IPS-18a (cell line): ENCODE results near the gene NPM3.
A peak's percentile ranks its signal among the peaks of the same experiment; 100 is the strongest.
"Not testable (repeated sequence)": the region's sequence is repeated elsewhere in the genome, so short reads cannot be mapped to it uniquely, and the experiment has no call there.

Source experiments
- H3K27ac ChIP-seq: one replicate; pipeline ENCODE4 v1.5.1; 2013; ENCODE audit warnings: low read length
- H3K27me3 ChIP-seq: one replicate; pipeline ENCODE4 v1.6.1; 2013; ENCODE audit warnings: mild to moderate bottlenecking, low read length; ENCODE audit not compliant: control insufficient read depth, insufficient read depth
- H3K36me3 ChIP-seq: one replicate; pipeline ENCODE4 v1.6.1; 2013; ENCODE audit warnings: low read depth, low read length; ENCODE audit not compliant: control insufficient read depth
- H3K4me1 ChIP-seq: one replicate; pipeline ENCODE4 v1.6.1; 2013; ENCODE audit warnings: low read depth, low read length; ENCODE audit not compliant: control insufficient read depth
- H3K4me3 ChIP-seq: one replicate; pipeline ENCODE4 v1.5.1; 2013; ENCODE audit warnings: low read length
- H3K9ac ChIP-seq: one replicate; pipeline ENCODE4 v1.6.1; 2013; ENCODE audit warnings: mild to moderate bottlenecking, low read length, moderate library complexity
- H3K9me3 ChIP-seq: one replicate; pipeline ENCODE4 v1.6.1; 2013; ENCODE audit warnings: low read depth, low read length; ENCODE audit not compliant: control insufficient read depth

Gene NPM3

DNA sequence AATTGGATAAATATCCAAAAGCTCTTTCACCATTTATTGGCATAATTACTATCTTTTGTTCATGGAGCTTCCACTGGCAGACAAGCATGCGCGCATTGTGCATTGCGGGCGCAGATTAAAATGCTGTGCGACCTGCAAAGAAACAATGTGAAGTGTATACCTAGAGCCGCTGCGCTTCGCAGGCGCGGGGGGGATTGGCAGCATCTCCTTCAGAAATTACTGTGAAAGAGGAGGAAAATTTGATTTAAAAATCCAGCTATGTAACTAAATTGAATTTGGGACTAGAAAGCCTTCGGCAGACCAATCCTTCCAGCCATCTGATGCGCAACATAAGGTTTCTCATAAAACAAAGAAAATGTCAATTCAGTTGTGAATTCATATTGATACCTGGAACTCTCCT, 10.3 kb upstream of the NPM3 start:
- Histone ChIP-seq H3K9ac (no peak overlapping the region), H3K4me1 (no peaks in the 10 kb centered on the region), H3K27ac (no peak overlapping the region), H3K36me3 (peaks cover 83% of the 10 kb centered on the region), H3K27me3 (no peaks in the 10 kb centered on the region), H3K9me3 (no peaks in the 10 kb centered on the region), H3K4me3 (no peak overlapping the region)

- no peaks in the 10 kb centered on the region for H3K4me1 ChIP-seq
- no peaks in the 10 kb centered on the region for H3K9me3 ChIP-seq
- no peak overlapping the region for H3K27ac ChIP-seq
- H3K4me3 ChIP-seq, result no peak overlapping the region
- no peaks in the 10 kb centered on the region for H3K27me3 ChIP-seq
- peaks cover 82% of the 10 kb centered on the region for H3K36me3 ChIP-seq
- no peak overlapping the region for H3K9ac ChIP-seq
These were observed 6.4 kb upstream of the NPM3 start for GRCh38 chr10:101789686-101790085.

- H3K9ac ChIP-seq, H3K4me3 ChIP-seq, H3K4me1 ChIP-seq, H3K9me3 ChIP-seq, H3K27me3 ChIP-seq, H3K27ac ChIP-seq: not testable (repeated sequence)
- H3K36me3 ChIP-seq, result peaks cover 82% of the 10 kb centered on the region
These were observed 6.0 kb upstream of the NPM3 start for GRCh38 chr10:101789231-101789630.

DNA sequence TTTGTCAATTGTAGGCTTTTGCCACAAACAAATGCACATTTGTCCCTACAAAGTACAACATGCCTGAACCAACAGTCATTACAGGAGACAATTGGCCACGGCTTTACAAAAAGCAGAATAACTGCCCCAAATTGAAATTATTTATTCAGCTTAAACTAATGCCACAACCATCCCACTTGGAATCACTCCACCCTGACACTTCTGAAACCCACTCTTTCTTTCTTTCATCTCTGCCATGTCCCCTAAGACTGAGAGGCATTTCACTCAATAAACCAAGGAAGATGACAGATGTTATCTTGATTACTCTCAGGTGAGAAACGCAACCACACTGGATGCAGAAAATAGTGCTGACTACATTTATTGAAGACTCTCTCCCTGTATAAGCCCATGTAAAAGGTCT, 2.6 kb upstream of the NPM3 start:
- no peak overlapping the region for H3K9ac ChIP-seq
- peaks cover 7% of the 10 kb centered on the region for H3K4me1 ChIP-seq
- no peak overlapping the region for H3K27ac ChIP-seq
- peaks cover 52% of the 10 kb centered on the region for H3K36me3 ChIP-seq
- peaks cover 2% of the 10 kb centered on the region for H3K27me3 ChIP-seq
- H3K9me3 ChIP-seq, result no peaks in the 10 kb centered on the region
- no peak overlapping the region for H3K4me3 ChIP-seq

DNA sequence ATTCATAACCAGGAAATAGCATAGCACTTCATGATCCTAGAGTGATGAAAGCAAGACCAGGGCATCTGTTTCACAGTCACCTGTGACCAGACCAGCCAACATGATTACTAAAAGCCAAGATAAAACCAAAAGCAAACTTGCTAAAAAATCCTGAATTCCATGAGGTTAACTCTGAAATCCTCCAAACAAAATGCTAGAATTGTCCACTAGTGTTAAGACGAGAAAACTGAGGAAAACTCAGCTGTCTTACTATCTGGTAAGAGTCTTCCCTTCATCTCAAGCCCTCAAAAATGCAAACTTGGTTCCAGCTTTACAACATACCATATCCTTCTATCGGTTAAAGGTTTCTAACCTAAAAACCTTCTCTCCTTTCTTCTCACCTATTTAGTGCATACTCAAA, 1.3 kb upstream of the NPM3 start:
- Histone ChIP-seq H3K36me3 (peaks cover 41% of the 10 kb centered on the region), H3K9ac (no peak overlapping the region), H3K4me3 (no peak overlapping the region), H3K27me3 (peaks cover 14% of the 10 kb centered on the region), H3K9me3 (no peaks in the 10 kb centered on the region), H3K27ac (no peak overlapping the region), H3K4me1 (peaks cover 15% of the 10 kb centered on the region)

DNA sequence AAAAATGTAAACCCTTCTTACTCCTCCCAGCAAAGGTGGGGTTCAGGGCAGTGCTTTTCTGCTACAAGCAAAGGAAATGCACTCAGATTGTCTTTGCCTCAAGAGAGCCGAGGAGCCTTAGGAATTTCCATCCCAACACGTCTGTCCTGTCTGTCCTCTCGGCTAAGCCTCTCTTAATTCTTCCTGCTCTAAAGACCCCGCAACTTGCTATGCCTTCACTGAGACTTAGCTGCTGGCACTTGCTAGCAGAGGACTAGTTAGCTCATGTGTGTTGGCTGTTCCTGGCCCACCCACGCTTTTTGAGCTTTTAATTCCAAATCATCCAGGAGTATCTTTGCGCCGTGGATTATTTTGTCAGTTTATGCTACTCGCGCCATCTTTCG, 481 bp upstream of the NPM3 start:
- H3K4me3 ChIP-seq, result peak overlapping the region; percentile 85
- peaks cover 38% of the 10 kb centered on the region for H3K36me3 ChIP-seq
- H3K9me3 ChIP-seq, result no peaks in the 10 kb centered on the region
- peaks cover 15% of the 10 kb centered on the region for H3K4me1 ChIP-seq
- peaks cover 23% of the 10 kb centered on the region for H3K27me3 ChIP-seq
- peak overlapping the region; percentile 67 for H3K27ac ChIP-seq
- peak overlapping the region; percentile 87 for H3K9ac ChIP-seq

GRCh38 chr10:101781984-101782810, 1.0 kb downstream of the NPM3 start:
- no peaks in the 10 kb centered on the region for H3K9me3 ChIP-seq
- H3K9ac ChIP-seq, result peak overlapping the region; percentile 87
- no peak overlapping the region for H3K27ac ChIP-seq
- peaks cover 20% of the 10 kb centered on the region for H3K4me1 ChIP-seq
- peaks cover 38% of the 10 kb centered on the region for H3K27me3 ChIP-seq
- peaks cover 28% of the 10 kb centered on the region for H3K36me3 ChIP-seq
- H3K4me3 ChIP-seq, result peak overlapping the region; percentile 85

DNA sequence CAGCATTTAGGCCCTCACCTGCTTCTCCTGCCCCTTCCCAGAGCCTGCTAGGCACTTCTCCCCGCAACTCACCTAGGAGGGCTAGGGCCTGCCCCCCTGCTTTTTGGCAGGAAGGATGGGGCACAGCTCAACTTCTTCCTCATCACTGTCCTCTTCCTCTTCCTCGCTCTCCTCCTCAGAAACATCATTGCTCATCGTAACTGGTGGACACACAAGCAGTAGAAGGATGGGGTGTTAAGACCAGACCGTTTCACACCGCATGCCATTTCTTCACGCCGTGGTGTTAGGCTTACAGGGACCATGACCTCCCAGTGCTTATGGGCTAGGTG, 1.6 kb downstream of the NPM3 start:
- no peak overlapping the region for H3K4me3 ChIP-seq
- H3K9me3 ChIP-seq, result no peaks in the 10 kb centered on the region
- H3K4me1 ChIP-seq, result peaks cover 20% of the 10 kb centered on the region
- no peak overlapping the region for H3K9ac ChIP-seq
- H3K36me3 ChIP-seq, result peaks cover 22% of the 10 kb centered on the region
- peaks cover 44% of the 10 kb centered on the region for H3K27me3 ChIP-seq
- no peak overlapping the region for H3K27ac ChIP-seq

- Histone ChIP-seq H3K9ac (no peak overlapping the region), H3K9me3 (no peaks in the 10 kb centered on the region), H3K27me3 (peaks cover 49% of the 10 kb centered on the region), H3K27ac (no peak overlapping the region), H3K36me3 (peaks cover 17% of the 10 kb centered on the region), H3K4me3 (no peak overlapping the region), H3K4me1 (peaks cover 20% of the 10 kb centered on the region)
These were observed 2.2 kb downstream of the NPM3 start for GRCh38 chr10:101780818-101781654.

DNA sequence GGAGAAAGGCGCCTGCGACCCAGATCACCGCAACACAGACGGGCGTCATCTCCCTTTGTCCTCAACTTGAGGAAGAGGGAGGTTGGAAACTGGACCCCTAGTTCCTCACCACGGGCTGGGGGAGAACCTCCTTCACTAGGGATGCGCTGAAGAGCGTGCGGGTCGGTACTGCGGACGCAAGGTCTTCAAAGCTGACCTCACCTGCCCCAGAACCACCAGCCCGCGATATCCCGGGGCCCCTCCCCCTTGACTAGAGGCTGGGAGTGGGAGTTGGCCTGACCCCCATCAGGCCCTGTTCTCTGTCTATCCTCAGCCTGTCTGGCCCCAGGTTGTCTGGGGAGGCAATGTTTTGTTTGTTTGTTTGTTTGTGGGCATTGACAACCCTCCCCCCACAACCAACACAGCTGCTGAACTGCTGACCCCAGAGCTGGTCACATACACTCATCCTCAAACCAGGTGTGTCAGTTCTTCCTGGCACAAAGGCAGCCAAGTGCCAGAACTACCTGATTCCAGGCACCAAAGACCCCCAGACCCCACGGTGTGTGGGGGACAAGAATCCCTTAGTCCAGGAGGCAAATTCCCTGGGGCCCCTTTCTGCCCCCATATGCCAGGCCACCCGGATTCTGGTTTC, 2.9 kb downstream of the NPM3 start:
- no peaks in the 10 kb centered on the region for H3K9me3 ChIP-seq
- peaks cover 54% of the 10 kb centered on the region for H3K27me3 ChIP-seq
- no peak overlapping the region for H3K27ac ChIP-seq
- H3K9ac ChIP-seq, result no peak overlapping the region
- peaks cover 10% of the 10 kb centered on the region for H3K36me3 ChIP-seq
- H3K4me3 ChIP-seq, result peak overlapping the region; percentile 46
- H3K4me1 ChIP-seq, result peaks cover 20% of the 10 kb centered on the region

GRCh38 chr10:101779544-101780186, 3.6 kb downstream of the NPM3 start:
- peak overlapping the region; percentile 71 for H3K4me3 ChIP-seq
- no peaks in the 10 kb centered on the region for H3K9me3 ChIP-seq
- peaks cover 4% of the 10 kb centered on the region for H3K36me3 ChIP-seq
- H3K9ac ChIP-seq, result no peak overlapping the region
- peaks cover 22% of the 10 kb centered on the region for H3K4me1 ChIP-seq
- H3K27ac ChIP-seq, result no peak overlapping the region
- peaks cover 60% of the 10 kb centered on the region for H3K27me3 ChIP-seq
